ENCODE data around the gene FBLIM1. TPM values are rescaled to one million over a fixed set of nuclear protein-coding genes. Genes with fewer than 3 reads are reported as not detected.

Gene FBLIM1
- total and polyA plus RNA-seq, 2 donors from 2014 or later: 16.6 to 89.3 TPM

- intact Hi-C loops (cut with DNase I): no loop called here
- Histone ChIP-seq H3K27ac (ENCODE audit: low read depth in 2 of 2, low read length in 2 of 2) (no peak overlapping the region), H3K4me1 (ENCODE audit: control insufficient read depth in 2 of 3, insufficient read depth in 2 of 3, low read depth in 1 of 3, low read length in 3 of 3) (peaks cover 0 to 25% (median 17%) of the 10 kb centered on the region in 3 donors)
These were observed 19.3 kb upstream of the FBLIM1 start for GRCh38 chr1:15739259-15739658.

DNA sequence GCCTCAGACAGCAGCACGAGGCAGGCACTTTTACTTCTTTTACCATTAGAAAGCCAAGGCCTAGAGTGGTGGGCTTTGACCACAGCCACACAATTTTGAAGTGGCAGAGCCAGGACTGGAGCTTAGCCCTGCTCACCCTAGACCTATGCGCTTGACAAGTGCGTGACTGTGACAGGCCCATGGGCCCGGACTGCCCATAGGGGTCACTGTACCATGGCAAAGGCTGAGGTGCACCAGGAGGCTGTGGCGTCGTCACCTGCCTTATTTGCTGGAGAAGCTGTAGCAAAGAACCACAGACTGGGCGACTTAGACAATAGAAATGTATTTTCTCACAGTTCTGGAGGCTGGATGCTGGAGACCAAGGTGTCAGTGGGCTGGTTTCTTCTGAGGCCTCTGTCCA lies 18.9 kb upstream of the FBLIM1 start:
- Histone ChIP-seq H3K4me3 (ENCODE audit: low read length in 3 of 3) (no peak overlapping the region), H3K27me3 (ENCODE audit: control insufficient read depth, insufficient read depth, low read length) (no peaks in the 10 kb centered on the region), H3K9me3 (ENCODE audit: control insufficient read depth in 2 of 3, insufficient read depth in 1 of 3, low read length in 3 of 3) (no peaks in the 10 kb centered on the region), H3K36me3 (ENCODE audit: control insufficient read depth in 2 of 3, insufficient read depth in 3 of 3, low read length in 3 of 3) (no peaks in the 10 kb centered on the region), H3K27ac (ENCODE audit: low read depth in 2 of 2, low read length in 2 of 2) (no peak overlapping the region), H3K4me1 (ENCODE audit: control insufficient read depth in 2 of 3, insufficient read depth in 2 of 3, low read depth in 1 of 3, low read length in 3 of 3) (peaks cover 0 to 23% (median 17%) of the 10 kb centered on the region in 3 donors), H3K9ac (ENCODE audit: low read length in 3 of 3) (no peak overlapping the region)
- TF ChIP-seq, protein P1, sequence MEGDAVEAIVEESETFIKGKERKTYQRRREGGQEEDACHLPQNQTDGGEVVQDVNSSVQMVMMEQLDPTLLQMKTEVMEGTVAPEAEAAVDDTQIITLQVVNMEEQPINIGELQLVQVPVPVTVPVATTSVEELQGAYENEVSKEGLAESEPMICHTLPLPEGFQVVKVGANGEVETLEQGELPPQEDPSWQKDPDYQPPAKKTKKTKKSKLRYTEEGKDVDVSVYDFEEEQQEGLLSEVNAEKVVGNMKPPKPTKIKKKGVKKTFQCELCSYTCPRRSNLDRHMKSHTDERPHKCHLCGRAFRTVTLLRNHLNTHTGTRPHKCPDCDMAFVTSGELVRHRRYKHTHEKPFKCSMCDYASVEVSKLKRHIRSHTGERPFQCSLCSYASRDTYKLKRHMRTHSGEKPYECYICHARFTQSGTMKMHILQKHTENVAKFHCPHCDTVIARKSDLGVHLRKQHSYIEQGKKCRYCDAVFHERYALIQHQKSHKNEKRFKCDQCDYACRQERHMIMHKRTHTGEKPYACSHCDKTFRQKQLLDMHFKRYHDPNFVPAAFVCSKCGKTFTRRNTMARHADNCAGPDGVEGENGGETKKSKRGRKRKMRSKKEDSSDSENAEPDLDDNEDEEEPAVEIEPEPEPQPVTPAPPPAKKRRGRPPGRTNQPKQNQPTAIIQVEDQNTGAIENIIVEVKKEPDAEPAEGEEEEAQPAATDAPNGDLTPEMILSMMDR (IDR thresholded peaks at IDR 0.05; ENCODE audit: borderline replicate concordance, extremely low read depth, insufficient read depth): no peak
- intact Hi-C loops (cut with DNase I): no loop called here
- FAIRE-seq (no peak), DNase-seq (no peak)

More at GRCh38 chr1:15739259-15739658, 19.3 kb upstream of the FBLIM1 start:
- H3K4me3 ChIP-seq (ENCODE audit: low read length in 3 of 3): no peak overlapping the region
- H3K27me3 ChIP-seq (ENCODE audit: control insufficient read depth, insufficient read depth, low read length): no peaks in the 10 kb centered on the region
- H3K9ac ChIP-seq (ENCODE audit: low read length in 3 of 3): no peak overlapping the region
- TF ChIP-seq, protein P1 (IDR thresholded peaks at IDR 0.05; ENCODE audit: borderline replicate concordance, extremely low read depth, insufficient read depth): no peak
- no peaks in the 10 kb centered on the region for H3K9me3 ChIP-seq (ENCODE audit: control insufficient read depth in 2 of 3, insufficient read depth in 1 of 3, low read length in 3 of 3)
- FAIRE-seq (no peak), DNase-seq (no peak)
- H3K36me3 ChIP-seq (ENCODE audit: control insufficient read depth in 2 of 3, insufficient read depth in 3 of 3, low read length in 3 of 3): no peaks in the 10 kb centered on the region

DNA sequence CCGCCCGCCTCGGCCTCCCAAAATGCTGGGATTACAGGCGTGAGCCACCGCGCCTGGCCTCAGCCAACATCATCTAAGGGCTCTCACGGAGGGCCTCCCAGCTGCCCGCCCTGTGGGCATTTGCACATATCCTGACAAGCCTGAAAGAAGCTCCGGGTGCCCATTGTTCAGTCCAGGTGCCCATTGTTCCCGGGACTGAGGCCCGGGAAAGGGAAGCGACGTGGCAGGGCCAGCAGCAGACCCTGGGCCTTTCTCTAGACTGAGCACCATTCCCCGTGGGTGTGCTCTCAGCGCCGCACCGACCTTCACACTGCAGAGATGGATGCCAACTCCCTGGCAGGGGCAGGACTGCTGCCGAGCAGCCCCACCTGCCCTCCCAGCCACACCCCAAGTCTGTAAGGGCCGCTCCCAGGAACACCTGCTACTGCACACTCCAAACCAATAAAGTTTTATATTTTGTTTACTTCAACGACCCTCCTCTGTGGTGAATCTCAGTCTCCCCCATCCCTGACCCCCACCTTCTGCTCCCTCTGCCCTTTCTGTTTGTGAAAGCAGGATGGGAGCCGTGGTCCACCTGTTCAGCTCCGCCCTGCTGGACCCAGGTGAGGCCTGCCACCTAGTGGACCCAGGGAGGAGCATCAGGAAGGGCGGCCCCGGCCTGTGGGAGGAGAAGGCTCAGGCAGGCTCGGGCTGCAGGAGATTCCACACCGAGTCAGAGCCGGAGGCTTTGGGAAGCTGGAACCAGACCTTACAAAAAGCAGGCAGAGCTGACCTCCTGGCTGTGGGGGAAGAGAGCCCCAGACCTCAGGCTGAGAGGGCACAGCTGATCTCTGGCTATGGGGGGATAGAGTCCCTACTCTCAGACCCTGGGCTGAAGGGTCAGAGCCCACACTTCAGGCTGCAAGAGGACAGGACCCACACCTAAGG lies 17.4 kb upstream of the FBLIM1 start:
- Histone ChIP-seq H3K4me3 (ENCODE audit: low read length in 3 of 3) (peak overlapping the region in 1 of 3 donors; percentile 43), H3K27me3 (ENCODE audit: control insufficient read depth, insufficient read depth, low read length) (no peaks in the 10 kb centered on the region), H3K9me3 (ENCODE audit: control insufficient read depth in 2 of 3, insufficient read depth in 1 of 3, low read length in 3 of 3) (no peaks in the 10 kb centered on the region), H3K36me3 (ENCODE audit: control insufficient read depth in 2 of 3, insufficient read depth in 3 of 3, low read length in 3 of 3) (no peaks in the 10 kb centered on the region), H3K27ac (ENCODE audit: low read depth in 2 of 2, low read length in 2 of 2) (no peak overlapping the region), H3K4me1 (ENCODE audit: control insufficient read depth in 2 of 3, insufficient read depth in 2 of 3, low read depth in 1 of 3, low read length in 3 of 3) (peaks cover 0 to 14% (median 8%) of the 10 kb centered on the region in 3 donors), H3K9ac (ENCODE audit: low read length in 3 of 3) (peak overlapping the region in 1 of 3 donors; percentile 51)
- no peak for FAIRE-seq
- intact Hi-C loops (cut with DNase I): no loop called here
- peak; percentile 89 to 93 (median 92) for DNase-seq
- TF ChIP-seq, protein P1 (IDR thresholded peaks at IDR 0.05; ENCODE audit: borderline replicate concordance, extremely low read depth, insufficient read depth): peak; percentile 89

Measured in kidney (tissue), 14 donors.